Kidney (tissue), 14 donors: ENCODE data around the gene CHD6. TPM values are rescaled to one million over a fixed set of nuclear protein-coding genes. Genes with fewer than 3 reads are reported as not detected.

Source experiments
- DNase-seq, 5 donors: peaks; one replicate each; pipeline ENCODE4 v3.0.0-alpha.2; 2013 to 2020
- FAIRE-seq: peaks from 2 replicates; lab custom pipeline; 2012; peaks lifted over from hg19 to GRCh38; lab: Jason Lieb, UNC
- H3K27ac ChIP-seq, 2 donors: one replicate each; pipeline ENCODE4 v1.7.0; 2013; ENCODE audit warnings: low read depth in 2 of 2, low read length in 2 of 2, inconsistent platforms in 1 of 2
- H3K27me3 ChIP-seq: one replicate; pipeline ENCODE4 v1.7.1; 2013; ENCODE audit warnings: low read length, inconsistent platforms; ENCODE audit not compliant: control insufficient read depth, insufficient read depth
- H3K36me3 ChIP-seq, 3 donors: one replicate each; pipeline versions ENCODE4 v1.7.0 to v1.7.1; 2013; ENCODE audit warnings: low read length in 3 of 3, control low read depth in 1 of 3, inconsistent platforms in 1 of 3; ENCODE audit not compliant: insufficient read depth in 3 of 3, control insufficient read depth in 2 of 3
- H3K4me1 ChIP-seq, 3 donors: one replicate each; pipeline versions ENCODE4 v1.7.0 to v1.7.1; 2013; ENCODE audit warnings: low read length in 3 of 3, inconsistent platforms in 1 of 3, low read depth in 1 of 3; ENCODE audit not compliant: control insufficient read depth in 2 of 3, insufficient read depth in 2 of 3
- H3K4me3 ChIP-seq, 3 donors: one replicate each; pipeline versions ENCODE4 v1.7.0 to v1.8.1; 2013; ENCODE audit warnings: low read length in 3 of 3, control low read depth in 1 of 3, inconsistent platforms in 1 of 3
- H3K9ac ChIP-seq, 3 donors: one replicate each; pipeline versions ENCODE4 v1.7.0 to v1.7.1; 2013; ENCODE audit warnings: low read length in 3 of 3, control low read depth in 1 of 3, inconsistent platforms in 1 of 3
- H3K9me3 ChIP-seq, 3 donors: one replicate each; pipeline versions ENCODE4 v1.7.0 to v1.7.1; 2013; ENCODE audit warnings: low read length in 3 of 3, control low read depth in 1 of 3, inconsistent platforms in 1 of 3; ENCODE audit not compliant: control insufficient read depth in 2 of 3, insufficient read depth in 1 of 3
- CTCF ChIP-seq: IDR thresholded peaks from 3 replicates; pipeline ENCODE4 v1.5.1; 2012; ENCODE audit warnings: mild to moderate bottlenecking, moderate library complexity, borderline replicate concordance; ENCODE audit not compliant: insufficient read depth; ENCODE audit errors: extremely low read depth
- intact Hi-C: fragments of 100-400 bp; cut with DNase I; formaldehyde crosslinking; loops from one replicate; pipeline ENCODE4 v1.11.1; 2022
- polyA plus RNA-seq: library from polyadenylated mRNA; stranded (reverse); fragments of 350-450 nt; fragmentation: Illumina TruSeq; extraction: RNeasy Lipid Tissue Mini Kit (QIAGEN cat#74804); gene quantifications from one replicate; pipeline ENCODE4 v1.2.3, GENCODE V29; 2014; ENCODE audit warnings: low read depth, low replicate concordance; ENCODE audit not compliant: insufficient read depth
- total RNA-seq: library from RNA; stranded (reverse); fragmentation: NEBNext Ultra II Directional; extraction: Animal tissue kit (Norgen Biotek cat#: 25700); gene quantifications from one replicate; pipeline ENCODE4 v1.2.1, GENCODE V29; 2021
- donor health status: control.
- donor health status: control.
- donor health status: control.
- donor health status: control.
- donor health status: control.
- donor health status: DM: yes; HTN: yes; CAD: no.
- donor health status: Normal renal cell carcinoma (clear cell type).

The CHD6 gene
- total and polyA plus RNA-seq, 2 donors from 2014 or later: 4.5 to 53.5 TPM

GRCh38 chr20:41499961-41500725 is 118.0 kb downstream of the CHD6 start:
- H3K9ac ChIP-seq: no peak overlapping the region
- no peak for DNase-seq
- FAIRE-seq: no peak
- no peaks in the 10 kb centered on the region for H3K27me3 ChIP-seq
- no peak overlapping the region for H3K27ac ChIP-seq
- H3K4me3 ChIP-seq: no peak overlapping the region
- no peaks in the 10 kb centered on the region for H3K9me3 ChIP-seq
- intact Hi-C loops: no loop called here
- H3K4me1 ChIP-seq: no peaks in the 10 kb centered on the region
- TF ChIP-seq CTCF: no peak
- peaks cover 0 to 12% (median 2%) of the 10 kb centered on the region in 3 donors for H3K36me3 ChIP-seq

- intact Hi-C loops: no loop called here
- Histone ChIP-seq H3K27me3 (no peaks in the 10 kb centered on the region), H3K36me3 (peaks cover 0 to 12% (median 2%) of the 10 kb centered on the region in 3 donors), H3K9me3 (no peaks in the 10 kb centered on the region), H3K4me1 (no peaks in the 10 kb centered on the region), H3K4me3 (no peak overlapping the region), H3K27ac (no peak overlapping the region), H3K9ac (no peak overlapping the region)
- FAIRE-seq (no peak), DNase-seq (no peak)
- TF ChIP-seq CTCF: no peak
Observed at GRCh38 chr20:41499064-41499463, 119.1 kb downstream of the CHD6 start.

DNA sequence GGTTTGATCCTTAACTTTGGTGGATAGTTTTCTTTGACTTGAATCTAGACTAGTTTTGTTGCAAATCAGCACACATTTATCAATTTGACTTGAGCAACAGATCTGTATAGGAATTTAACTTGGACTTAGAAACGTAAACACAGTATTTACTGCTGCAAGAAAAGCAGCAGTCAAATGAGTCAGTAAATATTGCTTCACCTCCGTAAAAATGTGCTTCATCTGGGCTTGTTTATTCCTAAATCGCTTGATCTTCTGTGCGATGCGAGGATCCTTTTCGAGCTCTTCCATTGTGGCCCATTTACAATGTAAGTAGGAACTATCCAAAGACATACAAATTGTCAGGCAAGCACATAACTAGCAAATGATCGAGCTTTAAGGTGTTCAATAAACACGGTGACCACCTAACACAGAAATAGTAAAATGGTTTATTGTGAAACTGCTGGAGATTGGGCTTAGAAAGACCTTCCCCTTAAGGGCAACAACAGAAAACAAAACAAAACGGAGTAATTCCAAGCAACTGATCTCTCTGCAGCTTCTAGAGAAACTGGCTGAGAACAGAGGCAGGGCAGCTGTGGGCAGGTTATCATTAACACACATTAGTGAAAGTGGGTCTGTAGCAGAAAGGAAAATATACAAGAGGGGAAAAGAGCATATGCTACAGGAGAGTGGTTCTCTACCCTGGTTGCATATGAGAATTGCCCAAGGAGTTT is 120.8 kb downstream of the CHD6 start:
- H3K36me3 ChIP-seq: peaks cover 6 to 21% (median 7%) of the 10 kb centered on the region in 3 donors
- H3K27ac ChIP-seq: no peak overlapping the region
- H3K4me1 ChIP-seq: no peaks in the 10 kb centered on the region
- no peak overlapping the region for H3K9ac ChIP-seq
- H3K27me3 ChIP-seq: no peaks in the 10 kb centered on the region
- DNase-seq: no peak
- intact Hi-C loops: no loop called here
- no peaks in the 10 kb centered on the region for H3K9me3 ChIP-seq
- FAIRE-seq: no peak
- no peak overlapping the region for H3K4me3 ChIP-seq
- TF ChIP-seq CTCF: no peak
